Right lobe of liver (tissue), 6 donors: Measurements from ENCODE around the gene ITPKA. TPM values are rescaled to one million over a fixed set of nuclear protein-coding genes. Genes with fewer than 3 reads are reported as not detected.

ENCODE experiments used
- ATAC-seq, 4 donors: fragments of 200-7000 bp; cut with Tn5 transposase; one replicate each; pipeline ENCODE4 v1.9.1; 2020; ENCODE audit warnings: mild to moderate bottlenecking in 4 of 4, moderate library complexity in 4 of 4
- DNase-seq, 3 donors: peaks; one replicate each; pipeline ENCODE4 v3.0.0-alpha.2; 2020
- H3K27ac ChIP-seq, 3 donors: fragments of 200-600 bp; one replicate each; pipeline ENCODE4 v1.8.0; 2022
- H3K27me3 ChIP-seq, 2 donors: fragments of 200-600 bp; one replicate each; pipeline ENCODE4 v1.8.0; 2022
- H3K36me3 ChIP-seq, 4 donors: fragments of 200-600 bp; sonication (generic) in 1 of 4; one replicate each; pipeline versions ENCODE4 v1.5.1 to v1.8.0; 2017 to 2022; ENCODE audit warnings: control low read depth in 1 of 4
- H3K4me1 ChIP-seq, 4 donors: fragments of 200-600 bp; sonication (generic) in 1 of 4; one replicate each; pipeline versions ENCODE4 v1.5.1 to v1.8.0; 2017 to 2022; ENCODE audit warnings: control low read depth in 1 of 4
- H3K4me3 ChIP-seq, 3 donors: fragments of 200-600 bp; one replicate each; pipeline ENCODE4 v1.8.0; 2022
- H3K9me3 ChIP-seq, 4 donors: fragments of 200-600 bp; sonication (generic) in 1 of 4; one replicate each; pipeline versions ENCODE4 v1.5.1 to v1.8.0; 2017 to 2022; ENCODE audit warnings: control low read depth in 1 of 4
- CTCF ChIP-seq, 4 donors: fragments of 200-600 bp in 3 of 4; fragments of 450-650 bp in 1 of 4; IDR thresholded peaks; one replicate each; pipeline versions ENCODE4 v1.5.1 to v1.8.0; 2016 to 2022; ENCODE audit warnings: antibody characterized with exemption in 4 of 4, mild to moderate bottlenecking in 2 of 4
- POLR2A ChIP-seq: fragments of 450-650 bp; IDR thresholded peaks from one replicate; pipeline ENCODE4 v1.6.1; 2017; ENCODE audit warnings: antibody characterized with exemption, mild to moderate bottlenecking
- WGBS: methylation state at CpG from one replicate; pipeline ENCODE4 v1.1.6; 2018; ENCODE audit warnings: low coverage, low lambda C conversion rate; ENCODE audit not compliant: insufficient coverage; ENCODE audit errors: missing lambda C conversion rate; 5-methylcytosine and 5-hydroxymethylcytosine counted together
- intact Hi-C, 2 donors: fragments of 100-400 bp; cut with DNase I; formaldehyde crosslinking; loops; one replicate each; pipeline versions ENCODE4 v1.11.2 to v1.14.1; 2022
- total RNA-seq, 6 experiments: library from RNA; depleted of rRNA in 2 of 6; stranded (reverse); fragments of >200 nt in 2 of 6; fragmentation: NEBNext Ultra II Directional in 3 of 6; extraction: Animal tissue kit (Norgen Biotek cat#: 25700) in 3 of 6; gene quantifications; one replicate each; pipeline versions ENCODE4 v1.1.0 to v1.2.4, GENCODE V29; 2016 to 2023
- donor health status: DM: no; HTN: yes; CAD: no.
- donor health status: DM: no; HTN: no; CAD: no.
- donor health status: DM: no; HTN: no; CAD: no.
- donor health status: DM: no; HTN: yes; CAD: no.
- donor health status: DM: no; HTN: yes; CAD: no.

The ITPKA gene
- total RNA-seq, 6 experiments from 2014 or later, result 0.60 to 15.5 (median 1.4) TPM

- DNase-seq (no peak), ATAC-seq (no peak)
- Histone ChIP-seq H3K27me3 (no peaks in the 10 kb centered on the region), H3K4me3 (peak overlapping the region; percentile 54 to 63 (median 56)), H3K36me3 (no peaks in the 10 kb centered on the region), H3K4me1 (peaks cover 0 to 27% (median 2%) of the 10 kb centered on the region in 4 donors), H3K27ac (no peak overlapping the region), H3K9me3 (no peaks in the 10 kb centered on the region)
- 4% methylated on average over 8 of the region's 15 CpGs for WGBS
- no peak for TF ChIP-seq CTCF (IDR thresholded peaks at IDR 0.05)
- TF ChIP-seq POLR2A, result no peak
- intact Hi-C loops, result no loop called here
These were observed 973 bp upstream of the ITPKA start for GRCh38 chr15:41492597-41493204.

GRCh38 chr15:41493902-41494189 is 172 bp downstream of the ITPKA start:
- ATAC-seq, result no peak
- H3K27me3 ChIP-seq, result no peaks in the 10 kb centered on the region
- intact Hi-C loops, result no loop called here
- H3K36me3 ChIP-seq, result no peaks in the 10 kb centered on the region
- DNase-seq, result no peak
- H3K4me3 ChIP-seq, result peak overlapping the region; percentile 36 to 63 (median 56)
- TF ChIP-seq CTCF (IDR thresholded peaks at IDR 0.05) (no peak), POLR2A (no peak)
- H3K27ac ChIP-seq, result no peak overlapping the region
- no peaks in the 10 kb centered on the region for H3K9me3 ChIP-seq
- peaks cover 0 to 27% (median 2%) of the 10 kb centered on the region in 4 donors for H3K4me1 ChIP-seq
- WGBS, result no CpG with 5 or more reads among the region's 41 CpGs

GRCh38 chr15:41494190-41494921 is 682 bp downstream of the ITPKA start:
- Histone ChIP-seq H3K27ac (no peak overlapping the region), H3K36me3 (no peaks in the 10 kb centered on the region), H3K4me1 (peaks cover 0 to 27% (median 2%) of the 10 kb centered on the region in 4 donors), H3K27me3 (no peaks in the 10 kb centered on the region), H3K4me3 (peak overlapping the region; percentile 35 to 56 (median 36)), H3K9me3 (no peaks in the 10 kb centered on the region)
- ATAC-seq (no peak), DNase-seq (peak in 2 of 3 donors; percentile 42 to 64)
- WGBS, result 1% methylated on average over 23 of the region's 77 CpGs
- intact Hi-C loops, result no loop called here
- TF ChIP-seq POLR2A (no peak), CTCF (IDR thresholded peaks at IDR 0.05) (no peak)

- Histone ChIP-seq H3K4me1 (peaks cover 0 to 27% (median 2%) of the 10 kb centered on the region in 4 donors), H3K27ac (peak overlapping the region; percentile 50 to 80 (median 60)), H3K36me3 (no peaks in the 10 kb centered on the region), H3K4me3 (peak overlapping the region; percentile 29 to 56 (median 32)), H3K27me3 (no peaks in the 10 kb centered on the region), H3K9me3 (no peaks in the 10 kb centered on the region)
- DNase-seq, result peak in 2 of 3 donors; percentile 38 to 57
- ATAC-seq, result peak; percentile 1 to 30 (median 18)
- intact Hi-C loops, result no loop called here
- under 1% methylated on average over 22 of the region's 60 CpGs for WGBS
- TF ChIP-seq POLR2A (no peak), CTCF (IDR thresholded peaks at IDR 0.05) (no peak)
These were observed 1.5 kb downstream of the ITPKA start for GRCh38 chr15:41494922-41495735.
